Kidney capillary endothelial cell (primary cell): ENCODE data around the gene HACD1.

Experiments used
- DNase-seq: peaks from one replicate; pipeline ENCODE4 v3.0.0-alpha.2; 2018; ENCODE audit warnings: low spot score

Gene HACD1

DNA sequence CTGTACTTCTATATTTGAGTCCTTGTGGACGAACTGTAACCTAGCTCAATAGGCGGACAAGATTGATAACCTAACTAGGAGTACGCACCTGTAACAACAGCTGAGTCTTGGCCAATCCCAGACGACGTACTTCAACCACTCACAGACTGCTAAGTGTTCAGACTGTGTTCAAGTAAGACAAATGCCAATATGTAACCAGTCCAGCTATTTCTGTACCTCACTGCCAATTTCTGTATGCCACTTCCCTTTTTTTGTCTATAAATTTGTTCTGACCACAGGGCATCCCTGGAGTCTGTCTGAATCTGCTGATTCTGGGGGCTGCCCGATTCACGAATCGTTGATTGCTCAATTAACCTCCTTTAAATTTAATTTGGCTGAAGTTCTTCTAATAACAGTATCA is 32.2 kb downstream of the HACD1 start:
- DNase-seq, result no peak

DNA sequence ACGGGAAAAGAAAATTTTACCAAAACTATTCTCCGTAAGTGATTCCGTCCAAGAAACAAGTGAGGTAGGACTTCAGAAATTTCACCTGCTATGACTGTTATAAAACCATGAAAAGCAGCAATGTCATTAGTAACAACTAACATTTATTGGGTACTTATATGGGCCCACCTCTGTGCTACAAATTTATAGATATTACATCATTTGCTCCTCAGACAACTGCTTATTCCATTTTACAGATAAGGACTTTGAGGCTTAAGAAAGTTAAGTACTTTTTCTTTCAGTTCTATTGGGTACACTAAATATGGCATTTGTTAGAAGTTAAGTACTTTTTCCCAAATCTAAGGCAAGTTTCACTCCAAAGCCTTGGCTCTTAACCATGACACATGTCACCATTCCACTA is 36.3 kb downstream of the HACD1 start:
- DNase-seq, result no peak

DNA sequence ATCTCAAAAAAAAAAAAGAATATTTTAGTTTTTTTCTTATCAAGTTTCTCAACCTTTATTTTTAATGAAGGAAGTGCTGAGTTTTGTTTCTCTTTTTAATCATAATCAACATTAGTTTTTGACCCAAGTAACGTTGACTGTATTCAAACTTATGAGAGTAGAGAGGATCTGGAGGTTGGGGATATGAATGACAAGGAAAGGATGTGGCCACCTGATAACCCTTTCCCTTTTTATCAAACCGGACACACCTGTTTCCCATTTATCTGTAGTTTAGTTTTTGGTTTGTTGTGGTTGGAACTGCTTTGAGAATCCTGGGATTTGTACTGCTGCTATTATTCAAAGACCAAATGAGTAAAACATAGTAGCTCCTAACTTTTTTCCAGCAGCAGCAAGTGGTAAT is 38.6 kb downstream of the HACD1 start:
- no peak for DNase-seq

DNA sequence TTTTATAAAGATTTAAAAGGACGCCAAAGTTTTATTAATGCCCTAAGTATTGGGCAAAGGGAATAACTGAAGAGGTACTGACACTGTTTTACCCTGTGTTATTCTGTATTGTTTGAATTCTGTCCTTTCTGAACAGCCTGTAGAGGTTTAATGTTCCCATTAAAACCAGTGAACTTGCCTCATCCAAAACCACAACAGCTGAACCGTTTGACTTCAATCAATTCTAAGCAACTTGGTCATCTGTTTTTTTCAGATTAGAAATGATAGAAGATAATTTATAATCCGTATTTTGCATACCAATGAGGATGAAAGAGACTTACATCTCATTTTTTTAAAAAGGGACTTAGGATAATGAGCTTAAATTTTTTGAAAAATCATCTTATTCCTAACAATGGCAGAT is 40.4 kb downstream of the HACD1 start:
- no peak for DNase-seq

DNA sequence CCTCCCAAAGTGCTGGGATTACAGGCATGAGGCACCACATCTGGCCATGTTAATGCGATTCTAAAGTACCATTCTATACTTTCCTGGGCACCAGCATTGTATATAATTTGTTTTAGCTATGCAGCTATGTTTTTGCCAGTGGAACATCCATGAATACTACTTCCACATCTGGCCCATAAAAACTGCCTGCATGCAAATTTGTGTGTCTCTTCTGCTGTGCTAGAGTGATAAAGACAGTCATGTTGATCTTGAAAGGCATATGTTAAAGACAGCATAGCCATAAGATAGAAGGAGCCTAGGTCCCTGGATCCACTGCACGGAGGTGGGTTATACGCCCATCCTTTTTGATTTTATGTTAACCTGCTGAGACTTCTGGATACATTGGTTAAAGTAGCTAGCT is 52.3 kb downstream of the HACD1 start:
- no peak for DNase-seq

DNA sequence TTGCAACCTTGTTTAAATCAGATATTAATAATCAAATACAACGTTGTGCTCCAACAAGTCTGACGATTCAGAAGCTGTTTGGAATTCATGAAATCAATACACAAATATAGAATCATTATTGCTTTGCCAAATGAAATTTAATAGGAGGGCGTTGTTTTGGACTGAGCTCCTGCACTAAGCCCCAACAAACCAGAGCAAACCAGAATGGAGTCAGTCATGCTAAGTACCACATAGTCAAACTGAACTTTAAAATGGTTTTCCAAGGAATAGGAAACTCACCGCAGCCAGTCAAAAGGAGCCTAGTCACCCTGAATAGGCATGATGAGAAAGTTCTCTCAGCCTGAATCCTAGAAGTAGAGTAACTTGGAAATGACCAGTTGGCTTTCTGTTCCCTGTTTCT is 53.7 kb downstream of the HACD1 start:
- no peak for DNase-seq

DNA sequence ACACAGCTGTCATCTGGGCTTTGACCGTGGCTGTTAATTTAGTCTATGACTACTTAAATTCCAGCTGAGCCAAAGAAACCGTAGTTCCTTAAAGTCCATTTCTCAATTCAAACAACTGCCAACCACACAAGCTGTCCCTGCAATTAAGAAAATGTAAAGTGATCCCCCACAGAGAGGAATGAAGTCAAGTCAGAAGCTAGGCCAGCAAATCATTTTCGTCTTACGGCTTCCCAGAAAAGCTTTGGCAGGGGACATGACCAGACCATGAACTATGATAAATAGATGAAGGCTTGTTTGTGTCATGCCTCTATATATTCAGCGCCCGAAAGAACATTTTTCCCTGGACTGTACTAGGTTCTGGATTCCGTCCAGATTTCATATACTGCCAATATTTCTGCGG is 54.6 kb downstream of the HACD1 start:
- no peak for DNase-seq

DNA sequence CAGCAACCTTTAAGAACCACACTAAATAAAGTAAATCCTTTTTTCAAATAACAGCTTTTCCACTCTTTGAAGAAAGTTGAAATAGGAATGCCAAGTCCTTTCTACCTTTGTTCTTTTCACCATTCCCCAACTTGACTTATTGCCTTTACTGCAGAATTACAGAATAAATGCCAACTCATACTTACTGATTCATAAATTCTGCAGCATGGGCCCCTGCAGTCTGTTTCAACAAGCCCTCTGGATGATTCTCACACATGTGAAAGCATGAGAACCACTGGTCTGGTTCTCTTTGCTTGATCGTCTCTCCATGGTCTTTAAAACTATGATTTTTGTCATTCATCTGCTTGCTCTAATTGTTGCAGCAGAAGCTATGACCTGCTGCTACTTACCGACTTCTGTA is 56.1 kb downstream of the HACD1 start:
- DNase-seq, result no peak

DNA sequence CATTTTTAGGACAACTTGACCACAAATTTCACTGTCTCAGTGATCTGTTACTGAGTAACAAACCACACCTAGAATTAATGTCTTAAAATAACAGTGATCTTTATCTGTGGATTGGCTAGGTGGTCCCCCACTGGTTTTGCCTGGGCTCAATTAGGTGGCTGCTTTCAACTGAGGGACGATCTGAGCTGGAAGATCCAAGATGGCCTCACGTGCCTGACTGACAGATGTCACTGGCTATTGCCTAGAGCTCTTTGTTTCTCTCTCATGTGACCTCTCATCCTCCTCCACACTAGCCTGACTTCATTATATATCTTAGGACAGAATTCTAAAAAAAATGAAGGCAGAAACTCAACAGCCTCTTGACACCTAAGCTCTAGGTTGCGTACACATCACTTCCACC is 59.7 kb downstream of the HACD1 start:
- DNase-seq, result no peak

DNA sequence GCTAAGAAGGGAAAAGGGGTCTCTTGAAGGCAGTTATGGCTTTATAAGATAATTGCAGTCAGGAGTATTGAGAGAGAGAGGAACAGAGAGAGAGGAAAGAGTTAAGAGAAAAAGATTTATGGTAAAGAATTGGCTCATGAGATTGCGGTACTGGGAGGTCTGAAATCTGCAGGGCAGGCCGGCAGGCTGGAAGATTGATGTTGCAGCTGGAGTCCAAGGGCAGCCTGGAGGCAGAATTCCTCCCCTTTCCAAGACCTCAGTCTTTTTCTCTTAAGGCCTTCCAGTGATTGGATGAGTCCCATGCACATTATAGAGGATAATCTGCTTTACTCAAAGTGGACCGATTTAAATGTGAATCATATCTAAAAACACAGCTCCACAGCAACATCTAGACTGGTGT is 68.4 kb downstream of the HACD1 start:
- DNase-seq, result no peak

DNA sequence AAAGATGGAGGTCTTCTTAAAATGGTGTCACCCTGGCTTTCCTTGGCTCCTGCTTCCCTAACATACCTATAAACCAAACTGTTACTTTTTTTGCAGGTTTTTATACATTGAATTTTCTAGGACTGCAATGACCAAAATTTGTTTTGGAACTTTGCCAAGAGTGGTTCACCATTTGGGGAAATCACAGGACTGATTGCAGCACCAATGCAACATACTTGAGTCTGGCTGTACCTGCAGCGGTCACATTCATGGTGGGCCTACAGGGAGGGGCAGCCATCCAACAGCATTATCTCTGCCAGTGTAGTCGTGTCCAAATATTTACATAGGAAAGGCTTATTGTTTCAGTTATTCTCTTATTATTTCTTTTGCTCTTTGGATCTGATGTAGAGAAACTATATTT is 69.0 kb downstream of the HACD1 start:
- DNase-seq, result no peak

DNA sequence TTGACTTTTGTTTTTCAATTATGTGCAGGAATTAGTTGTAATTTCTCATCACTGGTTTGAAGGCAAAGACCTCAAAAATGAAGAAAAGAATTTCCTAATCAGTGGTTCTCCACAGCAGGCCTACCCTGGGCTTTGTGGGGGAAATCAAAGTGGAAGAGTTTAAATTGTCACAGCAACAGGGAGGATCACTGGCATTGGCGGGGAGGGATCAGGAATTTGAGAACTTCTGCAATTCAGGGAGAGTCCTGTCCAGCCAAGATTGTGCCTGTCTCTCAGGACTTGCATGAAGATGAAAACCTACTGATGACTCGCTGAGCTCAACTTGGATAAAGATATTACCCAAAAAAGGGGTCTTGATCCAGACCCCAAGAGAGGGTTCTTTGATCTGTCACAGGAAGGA is 70.1 kb downstream of the HACD1 start:
- DNase-seq, result no peak

DNA sequence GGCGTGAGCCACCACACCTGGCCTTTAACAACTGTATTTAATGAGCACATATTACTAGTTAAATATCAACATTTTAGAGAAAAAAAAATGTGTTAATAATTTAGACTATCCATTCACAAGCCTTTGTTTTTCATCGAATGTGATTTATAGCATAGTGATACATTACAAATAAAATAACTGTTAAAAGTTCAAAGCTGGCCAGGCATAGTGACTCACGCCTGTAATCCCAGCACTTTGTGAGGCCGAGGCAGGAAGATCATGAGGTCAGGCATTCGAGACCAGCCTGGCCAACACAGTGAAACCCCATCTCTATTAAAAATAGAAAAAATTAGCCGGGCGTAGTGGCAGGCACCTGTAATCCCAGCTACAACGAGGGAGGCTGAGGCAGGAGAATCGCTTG is 72.7 kb downstream of the HACD1 start:
- DNase-seq, result no peak
